Endothelial cell of hepatic sinusoid (primary cell): ENCODE data around the gene ARID5B.

ENCODE experiments used
- in situ Hi-C: cut with HindIII; loops from 2 replicates; pipeline ENCODE4 v1.10.0; 2017; ENCODE audit warnings: low sequenced_read_pairs

Gene ARID5B

GRCh38 chr10:62113680-62114079 lies 212.2 kb downstream of the ARID5B start:
- in situ Hi-C loops: no loop called here

GRCh38 chr10:62115321-62115720 lies 213.8 kb downstream of the ARID5B start:
- in situ Hi-C loops: no loop called here

- in situ Hi-C loops: no loop called here
These were observed 214.3 kb downstream of the ARID5B start for GRCh38 chr10:62115842-62116241.

GRCh38 chr10:62116896-62117295 lies 215.4 kb downstream of the ARID5B start:
- in situ Hi-C loops: no loop called here

- in situ Hi-C loops: no loop called here
These were observed 219.7 kb downstream of the ARID5B start for GRCh38 chr10:62121187-62121530.

GRCh38 chr10:62127975-62128374 lies 226.5 kb downstream of the ARID5B start:
- in situ Hi-C loops: no loop called here

- in situ Hi-C loops: no loop called here
These were observed 229.4 kb downstream of the ARID5B start for GRCh38 chr10:62130948-62131347.

- in situ Hi-C loops: no loop called here
These were observed 230.2 kb downstream of the ARID5B start for GRCh38 chr10:62131724-62132123.

- in situ Hi-C loops: no loop called here
These were observed 232.1 kb downstream of the ARID5B start for GRCh38 chr10:62133618-62134017.

- in situ Hi-C loops: no loop called here
These were observed 235.4 kb downstream of the ARID5B start for GRCh38 chr10:62136931-62137330.
